ENCODE data around the gene LDAH.

LDAH gene

DNA sequence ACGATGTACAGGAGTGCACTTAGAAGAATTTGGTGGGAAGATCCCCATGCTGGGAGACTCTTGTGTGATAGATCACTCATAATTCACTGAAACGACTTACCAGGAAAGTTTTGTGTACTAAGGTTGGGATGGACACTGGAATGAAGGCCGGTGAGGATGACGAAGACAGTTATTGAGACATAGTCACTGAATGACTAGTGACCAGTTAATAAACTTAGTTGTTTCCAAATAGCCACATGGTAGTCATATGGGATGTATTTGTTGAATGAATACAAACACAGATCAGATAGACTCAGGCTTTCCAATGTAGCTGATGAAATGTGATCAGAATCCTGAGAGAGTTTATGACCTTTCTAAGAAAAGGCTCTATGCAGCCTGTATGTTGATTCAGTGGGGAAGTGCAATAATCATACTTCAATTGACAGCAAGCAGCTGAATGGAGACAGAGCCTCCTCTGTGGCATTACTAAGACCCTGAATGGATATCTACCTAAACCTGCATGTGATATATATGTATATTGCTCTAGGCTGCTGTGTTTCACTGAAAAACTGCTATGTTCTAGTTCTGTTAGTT, 135.6 kb downstream of the LDAH start:
- TF ChIP-seq, protein P1, sequence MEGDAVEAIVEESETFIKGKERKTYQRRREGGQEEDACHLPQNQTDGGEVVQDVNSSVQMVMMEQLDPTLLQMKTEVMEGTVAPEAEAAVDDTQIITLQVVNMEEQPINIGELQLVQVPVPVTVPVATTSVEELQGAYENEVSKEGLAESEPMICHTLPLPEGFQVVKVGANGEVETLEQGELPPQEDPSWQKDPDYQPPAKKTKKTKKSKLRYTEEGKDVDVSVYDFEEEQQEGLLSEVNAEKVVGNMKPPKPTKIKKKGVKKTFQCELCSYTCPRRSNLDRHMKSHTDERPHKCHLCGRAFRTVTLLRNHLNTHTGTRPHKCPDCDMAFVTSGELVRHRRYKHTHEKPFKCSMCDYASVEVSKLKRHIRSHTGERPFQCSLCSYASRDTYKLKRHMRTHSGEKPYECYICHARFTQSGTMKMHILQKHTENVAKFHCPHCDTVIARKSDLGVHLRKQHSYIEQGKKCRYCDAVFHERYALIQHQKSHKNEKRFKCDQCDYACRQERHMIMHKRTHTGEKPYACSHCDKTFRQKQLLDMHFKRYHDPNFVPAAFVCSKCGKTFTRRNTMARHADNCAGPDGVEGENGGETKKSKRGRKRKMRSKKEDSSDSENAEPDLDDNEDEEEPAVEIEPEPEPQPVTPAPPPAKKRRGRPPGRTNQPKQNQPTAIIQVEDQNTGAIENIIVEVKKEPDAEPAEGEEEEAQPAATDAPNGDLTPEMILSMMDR (IDR thresholded peaks at IDR 0.05): no peak
- DNase-seq: no peak
- Histone ChIP-seq H3K36me3 (peaks cover 5 to 34% (median 15%) of the 10 kb centered on the region in 3 donors), H3K27me3 (no peaks in the 10 kb centered on the region), H3K9me3 (no peaks in the 10 kb centered on the region), H3K4me3 (no peak overlapping the region), H3K4me1 (peaks cover 0 to 2% (median 0%) of the 10 kb centered on the region in 4 donors), H3K27ac (no peak overlapping the region)
- intact Hi-C loops (cut with DNase I; ENCODE audit: low total_unique reads): no loop called here

DNA sequence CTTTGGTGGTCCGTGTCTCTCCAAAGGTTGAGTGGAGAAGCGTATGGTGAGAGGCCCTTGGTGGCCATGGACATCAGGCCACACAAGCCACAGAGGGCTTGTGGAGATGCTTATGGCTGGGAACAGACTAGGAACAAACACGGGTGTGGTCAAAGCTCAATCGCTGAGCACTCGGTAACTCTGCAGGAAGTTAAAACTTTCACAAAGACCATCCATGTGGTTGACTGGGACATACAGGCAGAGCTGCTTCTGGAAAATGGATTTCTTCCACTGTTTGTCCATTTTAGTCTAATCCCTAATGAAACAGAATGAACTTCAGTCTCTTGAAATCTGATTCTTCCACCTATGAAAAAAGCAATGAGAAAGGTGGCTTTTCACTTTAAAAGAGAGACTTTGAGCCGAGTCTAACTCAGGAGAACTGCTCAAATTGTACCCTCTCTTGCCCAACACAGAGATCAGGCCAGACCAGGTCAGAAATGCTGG, 138.3 kb downstream of the LDAH start:
- TF ChIP-seq, protein P1 (IDR thresholded peaks at IDR 0.05): no peak
- Histone ChIP-seq H3K36me3 (peaks cover 5 to 45% (median 15%) of the 10 kb centered on the region in 3 donors), H3K9me3 (no peaks in the 10 kb centered on the region), H3K4me1 (peaks cover 0 to 10% (median 0%) of the 10 kb centered on the region in 4 donors), H3K4me3 (no peak overlapping the region), H3K27ac (no peak overlapping the region), H3K27me3 (no peaks in the 10 kb centered on the region)
- intact Hi-C loops (cut with DNase I; ENCODE audit: low total_unique reads): no loop called here
- no peak for DNase-seq

DNA sequence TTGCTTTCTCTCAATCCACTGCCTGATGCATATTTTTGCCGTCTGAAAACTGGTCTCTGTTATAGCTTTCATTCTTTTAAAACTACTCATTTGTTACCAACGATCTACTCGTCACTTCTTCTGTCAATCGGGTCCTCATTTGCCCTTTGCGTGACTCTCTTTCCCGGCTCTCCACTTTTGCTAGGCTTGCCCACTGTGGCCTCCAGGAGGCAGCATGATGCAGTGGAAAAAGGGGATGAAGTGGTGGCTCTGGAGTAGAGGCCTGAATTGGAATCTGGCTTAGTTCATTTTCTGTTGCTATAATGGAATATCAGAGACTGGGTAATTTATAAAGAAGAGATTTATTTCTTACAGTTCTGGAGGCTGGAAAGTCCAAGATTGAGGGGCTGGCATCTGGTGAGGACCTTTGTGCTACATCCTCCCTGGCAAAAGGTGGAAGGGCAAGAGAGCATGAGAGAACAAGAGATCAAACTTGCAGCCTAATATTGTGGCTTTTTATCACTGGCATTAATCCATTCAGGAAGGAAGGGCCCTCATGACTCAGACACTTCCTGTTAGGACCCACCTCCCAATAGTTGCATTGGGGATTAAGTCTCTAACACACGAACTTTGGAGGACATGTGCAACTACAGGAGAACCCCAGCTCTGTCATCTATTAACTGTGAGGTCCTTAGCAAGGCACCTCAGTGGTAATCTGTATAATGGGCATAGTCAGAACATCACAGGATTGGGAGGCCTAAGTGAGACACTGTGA, 140.6 kb downstream of the LDAH start:
- Histone ChIP-seq H3K4me3 (no peak overlapping the region), H3K27ac (no peak overlapping the region), H3K9me3 (no peaks in the 10 kb centered on the region), H3K36me3 (peaks cover 5 to 50% (median 15%) of the 10 kb centered on the region in 3 donors), H3K4me1 (peaks cover 0 to 20% (median 2%) of the 10 kb centered on the region in 4 donors), H3K27me3 (no peaks in the 10 kb centered on the region)
- TF ChIP-seq, protein P1 (IDR thresholded peaks at IDR 0.05): peak; percentile 46 to 48
- no peak for DNase-seq
- intact Hi-C loops (cut with DNase I; ENCODE audit: low total_unique reads): no loop called here

DNA sequence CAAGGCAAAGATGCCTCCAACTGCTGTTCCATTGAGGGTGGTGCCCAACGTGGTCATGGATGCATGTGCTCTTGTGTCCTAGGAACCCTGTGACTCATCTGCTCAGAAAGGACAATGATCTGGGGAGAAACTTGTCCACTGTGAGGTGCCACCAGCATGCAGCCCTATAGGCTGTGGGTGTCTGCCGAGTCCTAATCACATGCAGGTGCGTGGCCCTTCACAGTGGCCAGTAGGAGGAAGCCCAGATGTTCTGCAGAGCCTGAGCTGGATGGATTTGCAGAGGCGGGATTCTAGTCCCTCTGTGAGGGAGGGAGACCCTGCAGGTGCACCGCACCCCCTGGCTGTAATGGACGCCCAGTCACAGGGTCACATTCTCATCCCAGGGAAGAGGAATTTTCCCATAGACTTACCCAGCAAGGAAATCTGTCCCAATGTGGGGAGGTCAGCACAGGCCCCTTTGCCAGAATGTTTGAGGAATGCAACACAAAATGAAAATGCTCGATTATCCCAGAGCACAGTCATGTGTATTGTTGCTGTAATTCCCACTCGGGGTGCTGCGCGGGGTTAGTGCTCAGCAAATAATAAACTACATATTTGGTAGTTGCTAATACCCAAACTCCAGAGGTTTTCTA, 142.0 kb downstream of the LDAH start:
- TF ChIP-seq, protein P1 (IDR thresholded peaks at IDR 0.05): no peak
- DNase-seq: no peak
- Histone ChIP-seq H3K4me1 (peaks cover 0 to 35% (median 13%) of the 10 kb centered on the region in 4 donors), H3K27ac (no peak overlapping the region), H3K36me3 (peaks cover 0 to 39% (median 7%) of the 10 kb centered on the region in 3 donors), H3K27me3 (no peaks in the 10 kb centered on the region), H3K4me3 (no peak overlapping the region), H3K9me3 (no peaks in the 10 kb centered on the region)
- intact Hi-C loops (cut with DNase I; ENCODE audit: low total_unique reads): no loop called here

DNA sequence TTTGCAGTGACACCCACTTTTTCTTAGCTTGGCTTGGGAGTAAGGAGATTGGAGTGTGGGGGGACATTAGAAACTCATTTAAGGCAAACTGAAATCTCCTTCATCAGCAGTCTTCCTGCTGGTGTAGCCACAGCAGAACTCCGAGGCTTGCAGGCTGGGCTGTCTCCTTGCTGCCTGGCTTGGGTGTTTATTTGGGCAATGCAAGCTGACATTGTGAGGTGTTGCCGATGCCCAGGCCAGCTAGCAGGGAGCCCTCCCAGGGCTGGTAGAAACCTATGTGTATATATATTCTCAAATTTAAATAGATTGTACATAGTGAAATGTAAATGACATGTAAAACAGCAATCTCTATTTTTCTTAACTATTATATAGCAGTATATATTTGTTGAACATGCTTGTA, 144.1 kb downstream of the LDAH start:
- intact Hi-C loops (cut with DNase I; ENCODE audit: low total_unique reads): no loop called here
- Histone ChIP-seq H3K4me3 (no peak overlapping the region), H3K27ac (no peak overlapping the region), H3K27me3 (no peaks in the 10 kb centered on the region), H3K36me3 (peaks cover 0 to 31% (median 0%) of the 10 kb centered on the region in 3 donors), H3K4me1 (peaks cover 0 to 56% (median 27%) of the 10 kb centered on the region in 4 donors), H3K9me3 (no peaks in the 10 kb centered on the region)
- DNase-seq: no peak
- TF ChIP-seq, protein P1 (IDR thresholded peaks at IDR 0.05): no peak
